HCT116 (cell line): ENCODE data around the gene PSMD5. TPM values are rescaled to one million over a fixed set of nuclear protein-coding genes. Genes with fewer than 3 reads are reported as not detected.

ENCODE experiments used
- ATAC-seq: fragments of 200-7000 bp; cut with Tn5 transposase; 2 replicates; pipeline ENCODE4 v1.9.1; 2020; ENCODE audit warnings: mild to moderate bottlenecking, moderate library complexity
- BruUV-seq: library from RNA; stranded (reverse); fragments of 400-500 nt; replicated peaks from 2 replicates; lab custom pipeline; 2021; lab: Mats Ljungman, UMichigan
- CTCF ChIA-PET: fragments of 300-600 bp; sonication (Branson Sonifier 250); formaldehyde crosslinking; loops from one replicate; lab custom pipeline; 2021; ENCODE audit warnings: antibody characterized with exemption; lab: Charles Lee
- POLR2A ChIA-PET: fragments of 300-600, 350-600 bp; sonication (Branson Sonifier 250); formaldehyde crosslinking; loops from one replicate; lab custom pipeline; 2021; ENCODE audit warnings: antibody characterized with exemption; lab: Charles Lee
- RAD21 ChIA-PET, 2 experiments: fragments of 300-600 bp; sonication (Branson Sonifier 250); formaldehyde crosslinking; loops; one replicate each; lab custom pipeline; 2023; ENCODE audit warnings: low total read pairs in 2 of 2; ENCODE audit not compliant: uncharacterized antibody in 2 of 2, unreplicated experiment in 2 of 2, low non-redundant PET in 1 of 2; lab: Charles Lee
- DNase-seq: peaks from one replicate; pipeline ENCODE4 v3.0.0-alpha.2; 2010; ENCODE audit warnings: low read depth, low spot score
- H2AFZ ChIP-seq: fragments of 200-600 bp; shearing (Covaris generic), sonication (generic); 2 replicates; pipeline ENCODE4 v1.6.1; 2017; ENCODE audit warnings: low read depth, mixed run types, mixed read lengths, antibody characterized with exemption, low read length; ENCODE audit not compliant: poor library complexity, severe bottlenecking
- H3K27ac ChIP-seq: 2 replicates; pipeline ENCODE4 v1.5.1; 2012; ENCODE audit warnings: low read depth, low read length
- H3K27me3 ChIP-seq: fragments of 200-600 bp; sonication (generic); 2 replicates; pipeline ENCODE4 v1.6.1; 2016; ENCODE audit warnings: mixed run types, low read length, mixed read lengths; ENCODE audit not compliant: insufficient read depth
- H3K36me3 ChIP-seq, 2 experiments: fragments of 200-500 bp in 1 of 2; fragments of 200-600 bp in 1 of 2; sonication (Bioruptor generic) in 1 of 2; sonication (generic) in 1 of 2; 2 replicates each; pipeline versions ENCODE4 v1.5.1 to v1.6.1; 2014 to 2016; ENCODE audit warnings: low read length in 2 of 2, inconsistent platforms in 1 of 2, mixed read lengths in 1 of 2, mixed run types in 1 of 2; ENCODE audit not compliant: insufficient read depth in 2 of 2, control insufficient read depth in 1 of 2
- H3K4me1 ChIP-seq, 2 experiments: fragments of 200-600 bp in 1 of 2; sonication (generic) in 1 of 2; 2 replicates each; pipeline versions ENCODE4 v1.5.1 to v1.6.1; 2012 to 2017; ENCODE audit warnings: low read length in 2 of 2, inconsistent platforms in 1 of 2, mild to moderate bottlenecking in 1 of 2, mixed read lengths in 1 of 2, mixed run types in 1 of 2, moderate library complexity in 1 of 2; ENCODE audit not compliant: insufficient read depth in 2 of 2, control insufficient read depth in 1 of 2
- H3K4me2 ChIP-seq: fragments of 200-600 bp; sonication (generic); 2 replicates; pipeline ENCODE4 v1.6.1; 2017; ENCODE audit warnings: mixed run types, low read length, mixed read lengths
- H3K4me3 ChIP-seq, 2 experiments: fragments of 200-600 bp in 1 of 2; sonication (generic) in 1 of 2; replicated peaks in 1 of 2; 2 replicates each; pipeline ENCODE4 v1.5.1; 2011 to 2016; ENCODE audit warnings: low read length in 2 of 2, control low read depth in 1 of 2, low read depth in 1 of 2, mild to moderate bottlenecking in 1 of 2, mixed read lengths in 1 of 2, mixed run types in 1 of 2
- H3K79me2 ChIP-seq: fragments of 200-600 bp; sonication (generic); 2 replicates; pipeline ENCODE4 v1.6.1; 2017; ENCODE audit warnings: mild to moderate bottlenecking, mixed run types, low read length, moderate library complexity, mixed read lengths; ENCODE audit not compliant: insufficient read depth
- H3K9ac ChIP-seq: fragments of 200-600 bp; sonication (generic); 2 replicates; pipeline ENCODE4 v1.6.1; 2016; ENCODE audit warnings: low read length, mixed read lengths
- H3K9me2 ChIP-seq: fragments of 200-600 bp; sonication (generic), shearing (Covaris generic); 2 replicates; pipeline ENCODE4 v1.6.1; 2017; ENCODE audit warnings: mixed run types, mild to moderate bottlenecking, moderate library complexity; ENCODE audit not compliant: insufficient read depth
- H3K9me3 ChIP-seq, 2 experiments: fragments of 200-500 bp in 1 of 2; fragments of 200-600 bp in 1 of 2; sonication (Bioruptor generic) in 1 of 2; sonication (generic) in 1 of 2; 2 replicates each; pipeline ENCODE4 v1.6.1; 2014 to 2017; ENCODE audit warnings: low read length in 2 of 2, mixed read lengths in 2 of 2, inconsistent platforms in 1 of 2, low read depth in 1 of 2, mild to moderate bottlenecking in 1 of 2, mixed run types in 1 of 2, moderate library complexity in 1 of 2; ENCODE audit not compliant: control insufficient read depth in 1 of 2, insufficient read depth in 1 of 2
- H4K20me1 ChIP-seq: fragments of 200-600 bp; sonication (generic), shearing (Covaris generic); 2 replicates; pipeline ENCODE4 v1.6.1; 2017; ENCODE audit warnings: mixed run types, mild to moderate bottlenecking, moderate library complexity; ENCODE audit not compliant: insufficient read depth
- CBX3 ChIP-seq: IDR thresholded peaks from 2 replicates; pipeline ENCODE4 v1.6.1; 2012; ENCODE audit warnings: low read depth
- CTCF ChIP-seq, 3 experiments: fragments of 200-600 bp in 1 of 3; sonication (generic) in 1 of 3; IDR thresholded peaks in 2 of 3; conservative IDR thresholded peaks in 1 of 3; 2 replicates each; pipeline ENCODE4 v1.5.1; 2012 to 2017; ENCODE audit warnings: low read depth in 2 of 3, low read length in 2 of 3, antibody characterized with exemption in 1 of 3, borderline replicate concordance in 1 of 3, control low read depth in 1 of 3, mild to moderate bottlenecking in 1 of 3, mixed read lengths in 1 of 3, mixed run types in 1 of 3, moderate library complexity in 1 of 3; ENCODE audit not compliant: insufficient read depth in 1 of 3
- EGR1 ChIP-seq: IDR thresholded peaks from 2 replicates; pipeline ENCODE4 v1.6.1; 2012; ENCODE audit warnings: low read depth
- EZH2 ChIP-seq: fragments of 200-600 bp; sonication (generic); IDR thresholded peaks from 2 replicates; pipeline ENCODE4 v1.6.1; 2017; ENCODE audit warnings: antibody characterized with exemption, mixed run types
- FOSL1 ChIP-seq: IDR thresholded peaks from 2 replicates; pipeline ENCODE4 v1.6.1; 2012; ENCODE audit warnings: low read depth
- JUND ChIP-seq: IDR thresholded peaks from 2 replicates; pipeline ENCODE4 v1.6.1; 2012
- POLR2A ChIP-seq: IDR thresholded peaks from 2 replicates; pipeline ENCODE4 v1.7.0; 2011; ENCODE audit warnings: borderline replicate concordance; ENCODE audit not compliant: insufficient read depth, insufficient read length; ENCODE audit errors: extremely low read depth
- POLR2AphosphoS5 ChIP-seq: IDR thresholded peaks from 2 replicates; pipeline ENCODE4 v1.6.1; 2011; ENCODE audit warnings: mild to moderate bottlenecking, low read depth, low read length, moderate library complexity
- SIN3A ChIP-seq: IDR thresholded peaks from 2 replicates; pipeline ENCODE4 v1.6.1; 2012; ENCODE audit warnings: low read depth
- SP1 ChIP-seq: IDR thresholded peaks from 2 replicates; pipeline ENCODE4 v1.6.1; 2012; ENCODE audit warnings: low read depth
- SRF ChIP-seq: IDR thresholded peaks from 2 replicates; pipeline ENCODE4 v1.6.1; 2012; ENCODE audit warnings: low read depth
- TCF7L2 ChIP-seq: IDR thresholded peaks from 2 replicates; pipeline ENCODE4 v1.7.0; 2011; ENCODE audit warnings: borderline replicate concordance, inconsistent platforms; ENCODE audit not compliant: insufficient read depth, insufficient read length; ENCODE audit errors: extremely low read depth
- YY1 ChIP-seq: IDR thresholded peaks from 2 replicates; pipeline ENCODE4 v1.6.1; 2011; ENCODE audit warnings: low read length, low read depth, moderate library complexity, mild to moderate bottlenecking; ENCODE audit not compliant: insufficient replicate concordance; ENCODE audit errors: extremely low read depth
- ZFX ChIP-seq: fragments of 450-650 bp; IDR thresholded peaks from 2 replicates; pipeline ENCODE4 v1.6.1; 2017
- ZNF274 ChIP-seq: fragments of 200-500 bp; sonication (Bioruptor generic); IDR thresholded peaks from 2 replicates; pipeline ENCODE4 v1.6.1; 2014; ENCODE audit warnings: mild to moderate bottlenecking, low read depth, low read length, inconsistent platforms
- intact Hi-C: fragments of 100-400 bp; cut with micrococcal nuclease; formaldehyde crosslinking; loops from 2 replicates; pipeline ENCODE4 v1.10.0; 2022
- total RNA-seq: library from RNA; stranded (reverse); gene quantifications from one replicate; pipeline ENCODE4 v1.2.1, GENCODE V29; 2021; ENCODE audit not compliant: unreplicated experiment
- TF ChIP-seq, protein P1 (sequence below): IDR thresholded peaks from 2 replicates; pipeline ENCODE4 v1.6.1; 2012; ENCODE audit warnings: low read depth
- TF ChIP-seq, protein P2 (sequence below): IDR thresholded peaks from 2 replicates; pipeline ENCODE4 v1.6.1; 2012
- TF ChIP-seq, protein P3 (sequence below): IDR thresholded peaks from 2 replicates; pipeline ENCODE4 v1.6.1; 2011; ENCODE audit warnings: mild to moderate bottlenecking, low read length, moderate library complexity; ENCODE audit not compliant: insufficient replicate concordance; ENCODE audit errors: extremely low read depth

Gene PSMD5
- total RNA-seq, 1 experiment from 2014 or later = 64.3 TPM

DNA sequence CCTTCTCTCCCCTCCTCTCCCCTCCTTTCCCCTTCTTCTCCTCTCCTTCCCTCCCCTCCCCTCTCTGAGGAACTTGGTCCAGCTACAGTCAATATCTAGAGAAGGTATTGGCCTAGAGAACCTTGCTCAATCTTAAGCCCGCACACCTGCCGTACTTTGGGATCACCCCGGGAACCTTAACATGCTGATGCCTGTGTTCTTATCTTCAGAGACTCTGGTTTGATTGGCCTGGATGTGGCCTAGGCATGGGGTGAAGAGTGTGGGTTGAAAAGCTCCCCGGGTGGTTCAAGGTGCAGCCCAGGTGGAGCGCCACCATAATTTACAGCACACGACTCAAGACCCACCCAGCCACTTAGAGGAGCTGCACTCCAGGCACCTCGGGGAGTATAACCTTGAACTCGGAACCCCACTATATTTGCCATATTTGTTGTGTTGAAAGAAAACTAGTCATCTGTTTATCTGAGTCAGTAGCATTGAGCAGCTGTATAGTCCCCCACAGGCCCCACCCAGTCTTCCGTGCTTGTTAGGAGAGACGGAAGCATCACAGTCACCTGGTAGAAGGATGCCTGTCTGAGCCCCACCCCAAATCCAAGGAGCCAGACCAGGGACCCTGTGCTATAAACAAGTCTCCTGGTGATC, 48.6 kb upstream of the PSMD5 start:
- H3K79me2 ChIP-seq = no peaks in the 10 kb centered on the region
- intact Hi-C loops = no loop called here
- TF ChIP-seq FOSL1 (no peak), YY1 (no peak), POLR2AphosphoS5 (no peak), SIN3A (no peak), EZH2 (no peak), TCF7L2 (no peak), SP1 (no peak), EGR1 (no peak), CBX3 (no peak), SRF (no peak), POLR2A (no peak), ZFX (no peak), JUND (no peak), ZNF274 (no peak), CTCF (IDR thresholded peaks at IDR 0.05 in 2 of 3, conservative IDR thresholded peaks at IDR 0.05 in 1 of 3; ENCODE audit: borderline replicate concordance in 1 of 3, insufficient read depth in 1 of 3, low read depth in 2 of 3, low read length in 2 of 3) (no peak)
- TF ChIP-seq, protein P1, sequence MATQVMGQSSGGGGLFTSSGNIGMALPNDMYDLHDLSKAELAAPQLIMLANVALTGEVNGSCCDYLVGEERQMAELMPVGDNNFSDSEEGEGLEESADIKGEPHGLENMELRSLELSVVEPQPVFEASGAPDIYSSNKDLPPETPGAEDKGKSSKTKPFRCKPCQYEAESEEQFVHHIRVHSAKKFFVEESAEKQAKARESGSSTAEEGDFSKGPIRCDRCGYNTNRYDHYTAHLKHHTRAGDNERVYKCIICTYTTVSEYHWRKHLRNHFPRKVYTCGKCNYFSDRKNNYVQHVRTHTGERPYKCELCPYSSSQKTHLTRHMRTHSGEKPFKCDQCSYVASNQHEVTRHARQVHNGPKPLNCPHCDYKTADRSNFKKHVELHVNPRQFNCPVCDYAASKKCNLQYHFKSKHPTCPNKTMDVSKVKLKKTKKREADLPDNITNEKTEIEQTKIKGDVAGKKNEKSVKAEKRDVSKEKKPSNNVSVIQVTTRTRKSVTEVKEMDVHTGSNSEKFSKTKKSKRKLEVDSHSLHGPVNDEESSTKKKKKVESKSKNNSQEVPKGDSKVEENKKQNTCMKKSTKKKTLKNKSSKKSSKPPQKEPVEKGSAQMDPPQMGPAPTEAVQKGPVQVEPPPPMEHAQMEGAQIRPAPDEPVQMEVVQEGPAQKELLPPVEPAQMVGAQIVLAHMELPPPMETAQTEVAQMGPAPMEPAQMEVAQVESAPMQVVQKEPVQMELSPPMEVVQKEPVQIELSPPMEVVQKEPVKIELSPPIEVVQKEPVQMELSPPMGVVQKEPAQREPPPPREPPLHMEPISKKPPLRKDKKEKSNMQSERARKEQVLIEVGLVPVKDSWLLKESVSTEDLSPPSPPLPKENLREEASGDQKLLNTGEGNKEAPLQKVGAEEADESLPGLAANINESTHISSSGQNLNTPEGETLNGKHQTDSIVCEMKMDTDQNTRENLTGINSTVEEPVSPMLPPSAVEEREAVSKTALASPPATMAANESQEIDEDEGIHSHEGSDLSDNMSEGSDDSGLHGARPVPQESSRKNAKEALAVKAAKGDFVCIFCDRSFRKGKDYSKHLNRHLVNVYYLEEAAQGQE = no peak
- TF ChIP-seq, protein P2, sequence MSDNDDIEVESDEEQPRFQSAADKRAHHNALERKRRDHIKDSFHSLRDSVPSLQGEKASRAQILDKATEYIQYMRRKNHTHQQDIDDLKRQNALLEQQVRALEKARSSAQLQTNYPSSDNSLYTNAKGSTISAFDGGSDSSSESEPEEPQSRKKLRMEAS = no peak
- TF ChIP-seq, protein P3, sequence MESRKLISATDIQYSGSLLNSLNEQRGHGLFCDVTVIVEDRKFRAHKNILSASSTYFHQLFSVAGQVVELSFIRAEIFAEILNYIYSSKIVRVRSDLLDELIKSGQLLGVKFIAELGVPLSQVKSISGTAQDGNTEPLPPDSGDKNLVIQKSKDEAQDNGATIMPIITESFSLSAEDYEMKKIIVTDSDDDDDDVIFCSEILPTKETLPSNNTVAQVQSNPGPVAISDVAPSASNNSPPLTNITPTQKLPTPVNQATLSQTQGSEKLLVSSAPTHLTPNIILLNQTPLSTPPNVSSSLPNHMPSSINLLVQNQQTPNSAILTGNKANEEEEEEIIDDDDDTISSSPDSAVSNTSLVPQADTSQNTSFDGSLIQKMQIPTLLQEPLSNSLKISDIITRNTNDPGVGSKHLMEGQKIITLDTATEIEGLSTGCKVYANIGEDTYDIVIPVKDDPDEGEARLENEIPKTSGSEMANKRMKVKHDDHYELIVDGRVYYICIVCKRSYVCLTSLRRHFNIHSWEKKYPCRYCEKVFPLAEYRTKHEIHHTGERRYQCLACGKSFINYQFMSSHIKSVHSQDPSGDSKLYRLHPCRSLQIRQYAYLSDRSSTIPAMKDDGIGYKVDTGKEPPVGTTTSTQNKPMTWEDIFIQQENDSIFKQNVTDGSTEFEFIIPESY = no peak
- TF ChIP-seq, all 23 proteins: peak for 0
- Histone ChIP-seq H3K9ac (no peak overlapping the region), H3K4me1 (peaks cover 0 to 6% of the 10 kb centered on the region in 2 experiments; a peak in 1 of 4 replicates), H3K4me3 (no peak overlapping the region), H3K9me3 (no peaks in the 10 kb centered on the region), H3K27ac (no peak overlapping the region), H4K20me1 (no peaks in the 10 kb centered on the region), H3K4me2 (no peak overlapping the region), H2AFZ (no peak overlapping the region), H3K27me3 (no peaks in the 10 kb centered on the region), H3K9me2 (no peaks in the 10 kb centered on the region), H3K36me3 (no peaks in the 10 kb centered on the region)
- ChIA-PET CTCF (no interaction called here), RAD21 (no interaction called here), POLR2A (no interaction called here)
- no peak for ATAC-seq
- no TSS peak for BruUV-seq
- DNase-seq = no peak
